Small intestine (tissue), 7 donors: Measurements from ENCODE around the gene SYT11. TPM values are rescaled to one million over a fixed set of nuclear protein-coding genes. Genes with fewer than 3 reads are reported as not detected.

Experiments used
- DNase-seq, 2 donors: peaks; one replicate each; pipeline versions ENCODE4 v3.0.0 to v3.0.0-alpha.2; 2013
- FAIRE-seq: peaks from 2 replicates; lab custom pipeline; 2012; peaks lifted over from hg19 to GRCh38; lab: Jason Lieb, UNC
- H3K27ac ChIP-seq, 3 donors: one replicate each; pipeline ENCODE4 v1.5.1; 2013; ENCODE audit warnings: low read length in 2 of 3, mild to moderate bottlenecking in 2 of 3, control low read depth in 1 of 3, inconsistent platforms in 1 of 3, low read depth in 1 of 3, moderate library complexity in 1 of 3
- H3K27me3 ChIP-seq, 3 donors: one replicate each; pipeline ENCODE4 v1.6.1; 2013; ENCODE audit warnings: low read length in 3 of 3, inconsistent platforms in 1 of 3; ENCODE audit not compliant: control insufficient read depth in 3 of 3, insufficient read depth in 3 of 3
- H3K36me3 ChIP-seq, 3 donors: one replicate each; pipeline ENCODE4 v1.6.1; 2013; ENCODE audit warnings: low read length in 3 of 3, inconsistent platforms in 1 of 3, low read depth in 1 of 3, mild to moderate bottlenecking in 1 of 3, moderate library complexity in 1 of 3; ENCODE audit not compliant: control insufficient read depth in 3 of 3, insufficient read depth in 2 of 3
- H3K4me1 ChIP-seq, 3 donors: one replicate each; pipeline ENCODE4 v1.6.1; 2013; ENCODE audit warnings: low read length in 2 of 3, inconsistent platforms in 1 of 3, low read depth in 1 of 3, mild to moderate bottlenecking in 1 of 3, moderate library complexity in 1 of 3; ENCODE audit not compliant: control insufficient read depth in 3 of 3, insufficient read depth in 2 of 3
- H3K4me3 ChIP-seq, 3 donors: one replicate each; pipeline ENCODE4 v1.5.1; 2013; ENCODE audit warnings: low read length in 3 of 3, control low read depth in 1 of 3, inconsistent platforms in 1 of 3, low read depth in 1 of 3, mild to moderate bottlenecking in 1 of 3, moderate library complexity in 1 of 3
- H3K9me3 ChIP-seq, 2 donors: one replicate each; pipeline ENCODE4 v1.6.1; 2013; ENCODE audit warnings: low read depth in 1 of 2, low read length in 1 of 2; ENCODE audit not compliant: control insufficient read depth in 2 of 2, insufficient read depth in 1 of 2
- WGBS, 3 donors: extraction: QIAGEN DNeasy Blood & Tissue Kit; methylation state at CpG; one replicate each; pipeline ENCODE4 v1.1.7; 2013; 5-methylcytosine and 5-hydroxymethylcytosine counted together
- polyA plus RNA-seq, 4 donors: library from polyadenylated mRNA; stranded (reverse) in 3 of 4; unstranded in 1 of 4; fragments of 200-250 nt in 3 of 4; fragments of 120-200 nt in 1 of 4; gene quantifications; one replicate each; pipeline versions ENCODE4 v1.2.1 to v1.2.3, GENCODE V29; 2013
- donor health status: healthy with polysubstance abuse.
- donor health status: control.
- donor health status: control.
- donor health status: Bipolar disorder and iron deficiency.
- donor health status: healthy.

Gene SYT11
- polyA plus RNA-seq, 4 donors = 0.54 to 12.9 (median 4.7) TPM; not detected in 1

DNA sequence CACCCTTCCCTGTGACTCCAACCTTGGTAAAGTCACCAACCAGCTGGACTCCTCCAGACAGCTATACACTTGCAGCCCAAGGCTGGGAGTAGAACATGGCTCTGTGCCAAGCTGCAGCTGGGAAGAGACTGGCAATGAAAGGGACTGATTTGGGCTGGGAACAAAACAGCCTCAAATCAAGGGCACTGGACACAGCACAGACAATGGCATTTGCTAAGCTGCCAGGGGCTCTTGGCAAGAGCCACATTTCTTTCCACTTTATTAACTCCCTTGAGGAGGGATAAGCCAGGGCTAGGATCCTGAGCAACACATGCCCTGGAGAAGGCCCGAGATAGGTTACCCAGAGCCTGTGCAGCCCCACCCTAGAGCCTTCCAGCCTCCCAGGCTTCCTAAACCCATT lies 12.0 kb downstream of the SYT11 start:
- Histone ChIP-seq H3K4me3 (no peak overlapping the region), H3K27ac (no peak overlapping the region), H3K4me1 (no peaks in the 10 kb centered on the region), H3K36me3 (peaks cover 0 to 13% (median 0%) of the 10 kb centered on the region in 3 donors), H3K27me3 (no peaks in the 10 kb centered on the region), H3K9me3 (no peaks in the 10 kb centered on the region)
- WGBS, 3 donors = 58 to 71% (median 69%) methylated on average over 1 of the region's 1 CpG
- DNase-seq = no peak
- FAIRE-seq = no peak

DNA sequence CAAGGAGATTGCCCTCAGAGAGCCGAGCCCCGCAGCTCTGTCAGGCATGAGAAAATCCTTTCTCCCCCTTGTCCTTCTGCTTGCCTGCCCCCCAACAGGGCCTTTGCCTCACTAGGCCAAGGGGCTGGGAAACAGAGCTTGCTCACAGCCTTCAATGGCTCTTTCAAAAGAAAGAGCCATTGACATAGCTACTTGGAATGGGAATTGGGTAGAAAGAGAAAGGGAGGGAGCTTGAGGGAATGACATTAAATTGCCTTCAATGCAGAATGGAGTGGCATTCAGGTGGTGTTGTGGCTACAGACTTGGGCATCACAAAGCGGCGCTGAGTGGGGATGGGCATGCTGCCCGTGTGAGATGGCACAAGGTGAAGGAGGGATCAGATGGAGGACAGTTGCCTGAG lies 13.2 kb downstream of the SYT11 start:
- 90 to 94% (median 93%) methylated on average over 5 of the region's 5 CpGs for WGBS, 3 donors
- Histone ChIP-seq H3K27me3 (no peaks in the 10 kb centered on the region), H3K4me3 (no peak overlapping the region), H3K27ac (no peak overlapping the region), H3K36me3 (peaks cover 0 to 13% (median 0%) of the 10 kb centered on the region in 3 donors), H3K9me3 (no peaks in the 10 kb centered on the region), H3K4me1 (no peaks in the 10 kb centered on the region)
- FAIRE-seq = no peak
- DNase-seq = no peak

DNA sequence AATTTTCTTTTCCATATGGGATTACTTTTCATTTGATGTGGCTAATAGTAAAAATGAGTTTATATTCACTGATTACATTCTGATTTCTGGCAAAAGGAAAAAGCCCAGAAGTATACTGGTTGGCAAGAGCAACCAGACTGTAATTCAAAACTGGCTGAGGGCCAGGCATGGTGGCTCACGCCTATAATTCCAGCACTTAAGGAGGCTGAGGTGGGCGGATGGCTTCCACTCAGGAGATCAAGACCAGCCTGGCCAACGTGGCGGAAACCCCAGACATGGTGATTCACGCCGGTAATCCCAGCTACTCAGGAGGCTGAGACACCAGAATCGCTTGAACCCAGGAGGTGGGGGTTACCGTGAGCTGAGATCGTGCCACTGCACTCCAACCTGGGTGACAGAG lies 14.5 kb downstream of the SYT11 start:
- Histone ChIP-seq H3K4me1 (no peaks in the 10 kb centered on the region), H3K27me3 (no peaks in the 10 kb centered on the region), H3K36me3 (peaks cover 0 to 17% (median 0%) of the 10 kb centered on the region in 3 donors), H3K9me3 (no peaks in the 10 kb centered on the region), H3K4me3 (no peak overlapping the region), H3K27ac (no peak overlapping the region)
- peak in 1 of 2 donors; percentile 25 for DNase-seq
- no peak for FAIRE-seq
- 46 to 69% (median 50%) methylated on average over 9 of the region's 9 CpGs for WGBS, 3 donors

DNA sequence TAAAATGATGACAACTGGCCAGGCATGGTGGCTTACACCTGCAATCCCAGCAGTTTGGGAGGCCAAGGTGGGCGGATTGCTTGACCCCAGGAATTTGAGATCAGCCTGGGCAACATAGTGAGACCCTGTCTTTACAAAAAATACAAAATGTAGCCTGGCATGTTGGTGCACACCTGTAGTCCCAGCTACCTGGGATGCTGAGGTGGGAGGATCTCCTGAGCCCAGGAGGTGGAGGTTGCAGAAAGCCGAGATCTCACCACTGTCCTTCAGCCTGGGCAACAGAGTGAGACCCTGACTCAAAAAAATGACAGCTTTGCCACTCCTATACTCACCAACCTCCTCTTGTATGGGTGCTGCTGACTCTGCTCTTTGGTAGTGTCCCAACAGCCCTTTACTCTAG lies 18.6 kb downstream of the SYT11 start:
- 97 to 100% (median 100%) methylated on average over 2 of the region's 2 CpGs for WGBS, 3 donors
- Histone ChIP-seq H3K4me3 (no peak overlapping the region), H3K36me3 (peaks cover 0 to 9% (median 0%) of the 10 kb centered on the region in 3 donors), H3K27ac (no peak overlapping the region), H3K27me3 (no peaks in the 10 kb centered on the region), H3K4me1 (peaks cover 0 to 35% (median 0%) of the 10 kb centered on the region in 3 donors), H3K9me3 (no peaks in the 10 kb centered on the region)
- no peak for DNase-seq
- FAIRE-seq = no peak

DNA sequence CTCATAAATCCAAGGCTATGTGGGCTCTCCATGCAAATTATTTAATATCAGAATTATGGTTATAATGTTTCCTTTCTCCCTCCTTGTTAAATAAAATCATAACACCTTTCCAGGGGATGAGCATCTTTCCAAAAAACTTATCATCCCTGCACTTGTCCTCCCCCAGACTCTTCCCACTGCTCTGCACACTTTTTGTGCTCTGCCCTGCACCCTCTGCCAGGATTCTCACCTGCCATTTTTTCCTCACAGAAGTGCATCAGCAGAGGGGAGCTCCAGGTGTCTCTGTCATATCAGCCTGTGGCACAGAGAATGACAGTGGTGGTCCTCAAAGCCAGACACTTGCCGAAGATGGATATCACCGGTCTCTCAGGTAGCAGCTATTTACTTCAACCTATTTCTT lies 20.9 kb downstream of the SYT11 start:
- FAIRE-seq (no peak), DNase-seq (no peak)
- H3K4me1 ChIP-seq = peaks cover 0 to 57% (median 3%) of the 10 kb centered on the region in 3 donors
- H3K27me3 ChIP-seq = no peaks in the 10 kb centered on the region
- no peak overlapping the region for H3K4me3 ChIP-seq
- H3K36me3 ChIP-seq = peaks cover 0 to 9% (median 0%) of the 10 kb centered on the region in 3 donors
- H3K9me3 ChIP-seq = no peaks in the 10 kb centered on the region
- WGBS, 3 donors = 90 to 98% (median 97%) methylated on average over 2 of the region's 2 CpGs
- H3K27ac ChIP-seq = peak overlapping the region in 1 of 3 donors; percentile 76

DNA sequence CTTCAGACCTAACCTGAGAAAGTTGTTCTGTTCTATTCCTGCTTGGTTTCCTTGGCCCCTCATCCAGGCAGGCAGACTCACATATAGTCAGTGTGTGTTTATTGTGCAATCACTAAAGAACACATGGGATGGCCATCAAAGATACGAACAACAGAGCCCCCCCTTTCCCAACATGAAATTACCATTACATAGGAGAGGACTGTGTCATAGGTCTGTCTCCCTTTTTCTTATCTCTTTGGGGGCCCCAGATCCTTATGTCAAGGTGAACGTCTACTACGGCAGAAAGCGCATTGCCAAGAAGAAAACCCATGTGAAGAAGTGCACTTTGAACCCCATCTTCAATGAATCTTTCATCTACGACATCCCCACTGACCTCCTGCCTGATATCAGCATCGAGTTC lies 21.6 kb downstream of the SYT11 start:
- Histone ChIP-seq H3K9me3 (no peaks in the 10 kb centered on the region), H3K27me3 (no peaks in the 10 kb centered on the region), H3K36me3 (peaks cover 0 to 9% (median 0%) of the 10 kb centered on the region in 3 donors), H3K27ac (peak overlapping the region in 1 of 3 donors; percentile 76), H3K4me1 (peaks cover 0 to 62% (median 3%) of the 10 kb centered on the region in 3 donors), H3K4me3 (no peak overlapping the region)
- FAIRE-seq (no peak), DNase-seq (peak; percentile 41 to 91)
- 18 to 63% (median 50%) methylated on average over 6 of the region's 6 CpGs for WGBS, 3 donors

DNA sequence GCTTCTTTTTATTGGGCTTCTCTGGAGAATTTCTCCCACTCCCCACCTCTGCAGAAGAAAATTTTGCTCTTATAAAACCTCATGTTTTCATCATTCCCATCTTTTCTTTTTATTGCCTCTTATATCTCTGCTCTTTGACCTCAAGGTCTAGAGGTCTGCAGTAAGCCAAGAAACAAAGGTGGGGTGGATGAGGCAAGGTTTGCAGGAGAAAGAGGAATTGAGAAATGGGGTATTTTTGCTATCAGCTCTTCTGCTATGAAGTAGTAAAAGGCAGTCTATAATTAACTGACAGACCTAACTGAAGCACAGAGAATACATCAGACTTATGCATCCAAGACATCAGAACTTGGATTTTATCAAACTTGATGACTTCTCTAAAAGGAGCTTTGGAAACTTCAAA lies 22.9 kb downstream of the SYT11 start:
- Histone ChIP-seq H3K36me3 (peaks cover 0 to 9% (median 0%) of the 10 kb centered on the region in 3 donors), H3K4me1 (peaks cover 0 to 62% (median 3%) of the 10 kb centered on the region in 3 donors), H3K9me3 (no peaks in the 10 kb centered on the region), H3K27me3 (no peaks in the 10 kb centered on the region), H3K4me3 (no peak overlapping the region), H3K27ac (peak overlapping the region in 1 of 3 donors; percentile 90)
- DNase-seq (peak; percentile 68 to 82), FAIRE-seq (no peak)

DNA sequence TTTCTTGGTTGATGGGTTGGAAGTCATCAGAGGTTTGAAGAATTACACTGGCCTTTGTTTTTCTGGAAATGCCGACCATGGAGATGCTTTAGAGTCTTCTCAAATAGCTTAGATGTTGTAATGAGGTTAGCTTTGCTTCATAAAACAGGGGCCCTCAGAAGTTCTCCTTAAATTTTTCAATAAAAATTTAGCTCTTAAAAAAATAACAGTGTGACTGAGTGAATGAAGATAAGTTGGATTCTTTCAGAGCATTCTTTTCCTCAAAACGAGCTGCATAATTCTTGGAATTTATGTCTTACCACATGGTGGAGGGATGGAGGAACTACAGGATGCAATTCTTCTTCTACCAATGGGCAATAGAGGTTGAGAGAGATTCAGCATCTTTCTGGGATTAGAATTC lies 23.4 kb downstream of the SYT11 start:
- DNase-seq (no peak), FAIRE-seq (no peak)
- Histone ChIP-seq H3K4me1 (peaks cover 0 to 62% (median 3%) of the 10 kb centered on the region in 3 donors), H3K4me3 (no peak overlapping the region), H3K27ac (peak overlapping the region in 1 of 3 donors; percentile 90), H3K9me3 (no peaks in the 10 kb centered on the region), H3K36me3 (peaks cover 0 to 9% (median 0%) of the 10 kb centered on the region in 3 donors), H3K27me3 (no peaks in the 10 kb centered on the region)
- WGBS, 3 donors = 56 to 70% (median 66%) methylated on average over 2 of the region's 2 CpGs
